Neural progenitor cell (in vitro differentiated cells): ENCODE measurements around the gene AQP6. TPM values are rescaled to one million over a fixed set of nuclear protein-coding genes. Genes with fewer than 3 reads are reported as not detected.

ENCODE experiments used
- DNase-seq: peaks from one replicate; pipeline ENCODE4 v3.0.0-alpha.2; 2016; ENCODE audit warnings: low spot score
- H2AFZ ChIP-seq: fragments of 200-600 bp; sonication (generic); replicated peaks from 2 replicates; pipeline ENCODE4 v1.6.1; 2016; ENCODE audit warnings: antibody characterized with exemption
- H3F3A ChIP-seq: fragments of 200-600 bp; sonication (generic); 2 replicates; pipeline ENCODE4 v1.6.1; 2016; ENCODE audit warnings: antibody characterized with exemption, low read depth
- H3K27ac ChIP-seq: fragments of 200-600 bp; sonication (generic); 2 replicates; pipeline ENCODE4 v1.5.1; 2016; ENCODE audit warnings: mild to moderate bottlenecking
- H3K27me3 ChIP-seq: fragments of 200-600 bp; sonication (generic); 2 replicates; pipeline ENCODE4 v1.6.1; 2016; ENCODE audit warnings: mild to moderate bottlenecking, moderate library complexity
- H3K36me3 ChIP-seq: fragments of 200-600 bp; sonication (generic); 2 replicates; pipeline ENCODE4 v1.5.1; 2016
- H3K4me1 ChIP-seq: fragments of 200-600 bp; sonication (generic); 2 replicates; pipeline ENCODE4 v1.6.1; 2016; ENCODE audit warnings: mixed run types
- H3K4me2 ChIP-seq: fragments of 200-600 bp; sonication (generic); 2 replicates; pipeline ENCODE4 v1.6.1; 2016
- H3K4me3 ChIP-seq: fragments of 200-600 bp; sonication (generic); 2 replicates; pipeline ENCODE4 v1.5.1; 2016
- H3K79me2 ChIP-seq: fragments of 200-600 bp; sonication (generic); 2 replicates; pipeline ENCODE4 v1.6.1; 2016; ENCODE audit warnings: low read depth
- H3K9ac ChIP-seq: fragments of 200-600 bp; sonication (generic); 2 replicates; pipeline ENCODE4 v1.6.1; 2016
- H3K9me3 ChIP-seq: fragments of 200-600 bp; sonication (generic); 2 replicates; pipeline ENCODE4 v1.5.1; 2016; ENCODE audit warnings: low read depth
- H4K20me1 ChIP-seq: fragments of 200-600 bp; sonication (generic); 2 replicates; pipeline ENCODE4 v1.6.1; 2016; ENCODE audit warnings: low read depth
- H3K27ac Mint-ChIP-seq: 3 replicates; pipeline ENCODE4 v1.8.0; 2021; ENCODE audit warnings: mixed read lengths
- H3K27me3 Mint-ChIP-seq: 2 replicates; pipeline ENCODE4 v1.8.0; 2022; ENCODE audit warnings: low read depth, mild to moderate bottlenecking, inconsistent platforms, moderate library complexity, mixed read lengths; ENCODE audit not compliant: insufficient read depth
- H3K36me3 Mint-ChIP-seq: 3 replicates; pipeline ENCODE4 v1.8.0; 2021; ENCODE audit warnings: mixed read lengths
- H3K4me1 Mint-ChIP-seq: 3 replicates; pipeline ENCODE4 v1.8.0; 2021; ENCODE audit warnings: mixed read lengths
- H3K4me3 Mint-ChIP-seq: 3 replicates; pipeline ENCODE4 v1.8.0; 2021; ENCODE audit warnings: mild to moderate bottlenecking, moderate library complexity, mixed read lengths
- H3K9me3 Mint-ChIP-seq: 3 replicates; pipeline ENCODE4 v1.8.0; 2020; ENCODE audit warnings: mixed read lengths
- CTCF ChIP-seq: fragments of 200-600 bp; sonication (generic); IDR thresholded peaks from 2 replicates; pipeline ENCODE4 v1.5.1; 2017; ENCODE audit warnings: antibody characterized with exemption, mild to moderate bottlenecking
- EZH2 ChIP-seq: fragments of 200-600 bp; sonication (generic); IDR thresholded peaks from 2 replicates; pipeline ENCODE4 v1.6.1; 2017; ENCODE audit warnings: antibody characterized with exemption, mild to moderate bottlenecking, moderate library complexity
- EZH2phosphoT487 ChIP-seq: fragments of 200-600 bp; sonication (generic); IDR thresholded peaks from 2 replicates; pipeline ENCODE4 v1.6.1; 2017; ENCODE audit warnings: antibody characterized with exemption
- total RNA-seq: library from RNA; depleted of rRNA; stranded (reverse); fragments of >200 nt; gene quantifications from 2 replicates; pipeline ENCODE4 v1.2.3, GENCODE V29; 2015; ENCODE audit warnings: low replicate concordance

AQP6 gene
- total RNA-seq, 1 donor from 2014 or later, result not detected

GRCh38 chr12:49948866-49949845, 23.6 kb upstream of the AQP6 start:
- H3K27ac Mint-ChIP-seq, result no peak overlapping the region
- Histone ChIP-seq H3K4me1 (peaks cover 9% of the 10 kb centered on the region), H4K20me1 (no peaks in the 10 kb centered on the region), H2AFZ (no peak overlapping the region), H3K27ac (no peak overlapping the region), H3K36me3 (no peaks in the 10 kb centered on the region), H3K27me3 (peaks cover 22% of the 10 kb centered on the region), H3K79me2 (no peaks in the 10 kb centered on the region), H3K4me3 (no peak overlapping the region), H3K9ac (no peak overlapping the region), H3K9me3 (no peaks in the 10 kb centered on the region), H3K4me2 (no peak overlapping the region), H3F3A (no peaks in the 10 kb centered on the region)
- peaks cover 11% of the 10 kb centered on the region for H3K27me3 Mint-ChIP-seq
- no peaks in the 10 kb centered on the region for H3K36me3 Mint-ChIP-seq
- H3K9me3 Mint-ChIP-seq, result no peaks in the 10 kb centered on the region
- H3K4me3 Mint-ChIP-seq, result no peak overlapping the region
- peaks cover 19% of the 10 kb centered on the region for H3K4me1 Mint-ChIP-seq
- no peak for DNase-seq
- TF ChIP-seq EZH2phosphoT487 (no peak), CTCF (no peak), EZH2 (no peak)

GRCh38 chr12:49949866-49950265, 22.9 kb upstream of the AQP6 start:
- no peak overlapping the region for H3K4me3 Mint-ChIP-seq
- Histone ChIP-seq H3K27ac (no peak overlapping the region), H4K20me1 (no peaks in the 10 kb centered on the region), H3K79me2 (no peaks in the 10 kb centered on the region), H3K36me3 (no peaks in the 10 kb centered on the region), H2AFZ (no peak overlapping the region), H3K4me2 (no peak overlapping the region), H3F3A (no peaks in the 10 kb centered on the region), H3K4me3 (no peak overlapping the region), H3K4me1 (peaks cover 9% of the 10 kb centered on the region), H3K27me3 (peaks cover 21% of the 10 kb centered on the region), H3K9me3 (no peaks in the 10 kb centered on the region), H3K9ac (no peak overlapping the region)
- no peak for DNase-seq
- H3K4me1 Mint-ChIP-seq, result peaks cover 15% of the 10 kb centered on the region
- TF ChIP-seq CTCF (no peak), EZH2phosphoT487 (no peak), EZH2 (no peak)
- H3K27ac Mint-ChIP-seq, result no peak overlapping the region
- no peaks in the 10 kb centered on the region for H3K9me3 Mint-ChIP-seq
- no peaks in the 10 kb centered on the region for H3K36me3 Mint-ChIP-seq
- H3K27me3 Mint-ChIP-seq, result peaks cover 12% of the 10 kb centered on the region

GRCh38 chr12:49950273-49951251, 22.2 kb upstream of the AQP6 start, which contains the start of gene AQP2:
Gene AQP2, plus strand, starts transcription at chr12:49950737. Its CDS starts 94 bp downstream, at chr12:49950831.
- Histone ChIP-seq H3K9me3 (no peaks in the 10 kb centered on the region), H3K36me3 (no peaks in the 10 kb centered on the region), H3K79me2 (no peaks in the 10 kb centered on the region), H3K27me3 (peaks cover 22% of the 10 kb centered on the region), H3K4me2 (no peak within 1 kb of the TSS), H3K9ac (no peak within 1 kb of the TSS), H4K20me1 (no peaks in the 10 kb centered on the region), H3K4me3 (no peak within 1 kb of the TSS), H3K4me1 (peaks cover 9% of the 10 kb centered on the region), H3F3A (no peaks in the 10 kb centered on the region), H2AFZ (no peak within 1 kb of the TSS), H3K27ac (no peak within 1 kb of the TSS)
- no peaks in the 10 kb centered on the region for H3K36me3 Mint-ChIP-seq
- H3K27ac Mint-ChIP-seq, result peak within 1 kb of the TSS; percentile 29
- H3K4me1 Mint-ChIP-seq, result peaks cover 10% of the 10 kb centered on the region
- H3K9me3 Mint-ChIP-seq, result no peaks in the 10 kb centered on the region
- TF ChIP-seq CTCF (no peak), EZH2 (no peak), EZH2phosphoT487 (no peak)
- no peak for DNase-seq
- peaks cover 10% of the 10 kb centered on the region for H3K27me3 Mint-ChIP-seq
- H3K4me3 Mint-ChIP-seq, result peak within 1 kb of the TSS; percentile 60
